ENCODE results near the gene LDB2.

DNA sequence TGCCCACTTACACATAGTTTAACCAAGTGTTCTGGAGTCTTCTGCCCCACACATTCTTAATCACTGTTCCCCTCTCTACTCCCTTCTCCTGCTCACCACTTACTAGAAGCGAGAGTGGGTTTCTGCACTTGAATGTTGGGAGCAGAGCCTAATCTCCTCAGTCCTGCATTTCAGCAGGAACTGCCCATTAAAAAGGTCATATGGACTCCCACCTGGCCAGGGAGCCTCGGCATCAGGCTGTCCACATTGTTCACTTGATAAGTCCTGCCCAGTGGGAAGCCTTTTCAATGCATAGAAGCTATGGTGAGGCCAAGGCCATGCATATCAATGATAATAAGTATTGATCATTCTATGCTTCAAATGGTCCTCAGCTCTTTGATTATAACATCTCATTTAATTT is 144.3 kb downstream of the LDB2 start:
- TF ChIP-seq POLR2A (IDR thresholded peaks at IDR 0.05; ENCODE audit: low read length) (no peak), GATA1 (IDR thresholded peaks at IDR 0.05; ENCODE audit: low read depth, low read length) (no peak)

Measured in erythroblast (primary cell).